HepG2 (cell line): ENCODE measurements around the gene EIF3A. TPM values are rescaled to one million over a fixed set of nuclear protein-coding genes. Genes with fewer than 3 reads are reported as not detected.

ENCODE experiments used
- ARNTL ChIP-seq: sonication (generic); formaldehyde crosslinking; IDR thresholded peaks from 2 replicates; pipeline ENCODE4 v1.4.0; 2020; ENCODE audit warnings: mild to moderate bottlenecking, missing genetic modification reagents
- ATM ChIP-seq: fragments of 450-650 bp; IDR thresholded peaks from 2 replicates; pipeline ENCODE4 v1.7.1; 2017; ENCODE audit warnings: mild to moderate bottlenecking, borderline replicate concordance
- EZH2 ChIP-seq: conservative IDR thresholded peaks from 2 replicates; pipeline ENCODE4 v1.6.1; 2012; ENCODE audit warnings: mild to moderate bottlenecking, low read depth, low read length, moderate library complexity
- JARID2 ChIP-seq: sonication (generic); formaldehyde crosslinking; IDR thresholded peaks from 2 replicates; pipeline ENCODE4 v1.8.1; 2023; ENCODE audit warnings: missing genetic modification reagents, inconsistent platforms; ENCODE audit not compliant: insufficient replicate concordance
- MED13 ChIP-seq: sonication (generic); formaldehyde crosslinking; IDR thresholded peaks from 2 replicates; pipeline ENCODE4 v1.5.0; 2020; ENCODE audit warnings: missing genetic modification reagents
- ONECUT2 ChIP-seq: sonication (generic); formaldehyde crosslinking; IDR thresholded peaks from 2 replicates; pipeline ENCODE4 v1.4.0; 2020; ENCODE audit warnings: missing genetic modification reagents
- ZBTB4 ChIP-seq: sonication (generic); formaldehyde crosslinking; IDR thresholded peaks from 2 replicates; pipeline ENCODE4 v1.4.0; 2020; ENCODE audit warnings: missing genetic modification reagents, mild to moderate bottlenecking, borderline replicate concordance
- ZBTB8A ChIP-seq: sonication (generic); formaldehyde crosslinking; IDR thresholded peaks from 2 replicates; pipeline ENCODE4 v1.4.0; 2020; ENCODE audit warnings: mild to moderate bottlenecking, low read depth, missing genetic modification reagents, borderline replicate concordance
- ZNF329 ChIP-seq: sonication (generic); formaldehyde crosslinking; IDR thresholded peaks from 2 replicates; pipeline ENCODE4 v1.9.0; 2021; ENCODE audit warnings: low read depth, mild to moderate bottlenecking, missing genetic modification reagents
- ZNF557 ChIP-seq: sonication (generic); formaldehyde crosslinking; IDR thresholded peaks from 2 replicates; pipeline ENCODE4 v1.4.0; 2020; ENCODE audit warnings: missing genetic modification reagents
- ZNF619 ChIP-seq: sonication (generic); formaldehyde crosslinking; IDR thresholded peaks from 2 replicates; pipeline ENCODE4 v1.4.0; 2020; ENCODE audit warnings: mild to moderate bottlenecking, missing genetic modification reagents
- ZNF720 ChIP-seq: sonication (generic); formaldehyde crosslinking; IDR thresholded peaks from 2 replicates; pipeline ENCODE4 v1.4.0; 2020; ENCODE audit warnings: missing genetic modification reagents
- ZNF775 ChIP-seq: sonication (generic); formaldehyde crosslinking; IDR thresholded peaks from 2 replicates; pipeline ENCODE4 v1.4.0; 2020; ENCODE audit warnings: missing genetic modification reagents, mild to moderate bottlenecking, moderate library complexity, borderline replicate concordance
- polyA plus RNA-seq, 8 experiments: library from polyadenylated mRNA; depleted of rRNA in 3 of 8; stranded (reverse) in 7 of 8; unstranded in 1 of 8; fragments of >200 nt; fragmentation: Illumina TruSeq in 4 of 8; extraction: Trizol in 4 of 8; gene quantifications; 2 replicates each; pipeline versions ENCODE4 v1.2.1 to v1.2.3, GENCODE V29; 2011 to 2016; ENCODE audit warnings: low read depth in 4 of 8, missing spikeins in 1 of 8, mixed read lengths in 1 of 8; ENCODE audit not compliant: insufficient read depth in 1 of 8
- total RNA-seq, 5 experiments: library from RNA; depleted of rRNA; stranded (reverse); fragments of >200 nt; fragmentation: Illumina TruSeq; extraction: Trizol; gene quantifications; 2 replicates each; pipeline ENCODE4 v1.2.3, GENCODE V29; 2016; ENCODE audit warnings: low read depth in 1 of 5
- TF ChIP-seq, protein P1 (sequence below): sonication (generic); formaldehyde crosslinking; IDR thresholded peaks from 2 replicates; pipeline ENCODE4 v1.5.0; 2020; ENCODE audit warnings: mild to moderate bottlenecking, low read depth, missing genetic modification reagents, borderline replicate concordance
- TF ChIP-seq, protein P2 (sequence below): sonication (generic); formaldehyde crosslinking; IDR thresholded peaks from 2 replicates; pipeline ENCODE4 v1.4.0; 2020; ENCODE audit warnings: missing genetic modification reagents, borderline replicate concordance
- TF ChIP-seq, protein P3 (sequence below): sonication (generic); formaldehyde crosslinking; IDR thresholded peaks from 2 replicates; pipeline ENCODE4 v1.4.0; 2020; ENCODE audit warnings: missing genetic modification reagents
- TF ChIP-seq, protein P4 (sequence below): sonication (generic); formaldehyde crosslinking; IDR thresholded peaks from 2 replicates; pipeline ENCODE4 v1.4.0; 2020; ENCODE audit warnings: missing genetic modification reagents
- TF ChIP-seq, protein P5 (sequence below): sonication (generic); formaldehyde crosslinking; IDR thresholded peaks from 2 replicates; pipeline ENCODE4 v1.9.0; 2021; ENCODE audit warnings: missing genetic modification reagents, borderline replicate concordance

EIF3A gene
- total and polyA plus RNA-seq, 2 of the 13 experiments (the other 11 are each of a cell fraction or from before 2014, with no cell fraction given) = 25.6 to 117 TPM

DNA sequence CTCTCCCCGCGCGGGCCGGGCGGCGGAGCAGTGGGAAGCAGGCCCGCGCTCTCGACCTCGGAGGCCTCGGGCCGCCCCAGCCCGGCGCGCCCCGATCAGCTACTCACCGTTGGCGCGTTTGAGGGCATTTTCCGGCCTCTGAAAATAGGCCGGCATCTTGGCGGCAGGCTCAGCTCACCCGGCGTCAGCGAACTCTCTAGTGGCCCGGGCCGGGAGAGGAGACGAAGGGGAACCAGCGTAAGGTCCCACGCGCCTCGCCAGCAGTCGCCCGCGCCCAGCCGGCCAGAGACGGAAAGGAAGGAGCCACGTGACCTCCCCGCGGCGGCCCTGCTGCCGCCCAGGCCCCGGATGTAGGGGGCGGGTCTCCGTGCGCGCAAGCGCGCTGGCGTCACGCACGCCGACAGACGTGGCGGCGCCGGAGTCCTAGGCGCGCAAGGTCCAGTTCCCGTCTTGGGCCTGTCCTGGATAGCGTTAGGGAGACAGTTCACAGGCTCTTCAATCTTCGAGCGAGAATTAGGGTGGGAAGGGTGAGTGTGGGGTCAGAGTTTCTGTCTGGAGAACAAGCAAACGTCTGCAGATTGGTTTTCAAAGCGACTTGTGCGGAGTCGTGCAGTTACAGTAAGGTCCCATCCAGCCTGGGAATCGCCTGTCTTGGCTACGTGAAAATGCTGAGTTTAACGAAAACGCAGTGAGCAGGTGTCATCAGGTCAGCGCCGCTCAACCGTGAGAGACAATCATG is at the start of gene EIF3A (continued):
- no peak for TF ChIP-seq ZNF557 (CRISPR knock-in tag)
- TF ChIP-seq ATM = no peak
- TF ChIP-seq ZNF720 (CRISPR knock-in tag) = no peak
- TF ChIP-seq ONECUT2 = no peak
- TF ChIP-seq MED13 (CRISPR knock-in tag) = no peak; the same call in 1 of the 2 replicates
- TF ChIP-seq ARNTL (CRISPR knock-in tag) = peak; percentile 96
- no peak for TF ChIP-seq ZNF619
- TF ChIP-seq JARID2 = no peak
- no peak for TF ChIP-seq ZBTB8A (CRISPR knock-in tag)
- 0 out of 2 replicates have a peak, but pooled peaks have one; percentile 48 for TF ChIP-seq ZNF329
- TF ChIP-seq ZNF775 (CRISPR knock-in tag) = 0 out of 2 replicates have a peak, but pooled peaks have one; percentile 20
- 0 out of 2 replicates have a peak, but pooled peaks have one; percentile 45 for TF ChIP-seq ZBTB4 (CRISPR knock-in tag)
- TF ChIP-seq, protein P1, sequence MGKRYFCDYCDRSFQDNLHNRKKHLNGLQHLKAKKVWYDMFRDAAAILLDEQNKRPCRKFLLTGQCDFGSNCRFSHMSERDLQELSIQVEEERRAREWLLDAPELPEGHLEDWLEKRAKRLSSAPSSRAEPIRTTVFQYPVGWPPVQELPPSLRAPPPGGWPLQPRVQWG (CRISPR knock-in tag) = no peak
- TF ChIP-seq EZH2 = no peak
- TF ChIP-seq, protein P2, sequence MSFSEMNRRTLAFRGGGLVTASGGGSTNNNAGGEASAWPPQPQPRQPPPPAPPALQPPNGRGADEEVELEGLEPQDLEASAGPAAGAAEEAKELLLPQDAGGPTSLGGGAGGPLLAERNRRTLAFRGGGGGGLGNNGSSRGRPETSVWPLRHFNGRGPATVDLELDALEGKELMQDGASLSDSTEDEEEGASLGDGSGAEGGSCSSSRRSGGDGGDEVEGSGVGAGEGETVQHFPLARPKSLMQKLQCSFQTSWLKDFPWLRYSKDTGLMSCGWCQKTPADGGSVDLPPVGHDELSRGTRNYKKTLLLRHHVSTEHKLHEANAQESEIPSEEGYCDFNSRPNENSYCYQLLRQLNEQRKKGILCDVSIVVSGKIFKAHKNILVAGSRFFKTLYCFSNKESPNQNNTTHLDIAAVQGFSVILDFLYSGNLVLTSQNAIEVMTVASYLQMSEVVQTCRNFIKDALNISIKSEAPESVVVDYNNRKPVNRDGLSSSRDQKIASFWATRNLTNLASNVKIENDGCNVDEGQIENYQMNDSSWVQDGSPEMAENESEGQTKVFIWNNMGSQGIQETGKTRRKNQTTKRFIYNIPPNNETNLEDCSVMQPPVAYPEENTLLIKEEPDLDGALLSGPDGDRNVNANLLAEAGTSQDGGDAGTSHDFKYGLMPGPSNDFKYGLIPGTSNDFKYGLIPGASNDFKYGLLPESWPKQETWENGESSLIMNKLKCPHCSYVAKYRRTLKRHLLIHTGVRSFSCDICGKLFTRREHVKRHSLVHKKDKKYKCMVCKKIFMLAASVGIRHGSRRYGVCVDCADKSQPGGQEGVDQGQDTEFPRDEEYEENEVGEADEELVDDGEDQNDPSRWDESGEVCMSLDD (CRISPR knock-in tag) = no peak
- TF ChIP-seq, protein P3, sequence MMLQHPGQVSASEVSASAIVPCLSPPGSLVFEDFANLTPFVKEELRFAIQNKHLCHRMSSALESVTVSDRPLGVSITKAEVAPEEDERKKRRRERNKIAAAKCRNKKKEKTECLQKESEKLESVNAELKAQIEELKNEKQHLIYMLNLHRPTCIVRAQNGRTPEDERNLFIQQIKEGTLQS = peak; percentile 40; the same call in 1 of the 2 replicates
- TF ChIP-seq, protein P4, sequence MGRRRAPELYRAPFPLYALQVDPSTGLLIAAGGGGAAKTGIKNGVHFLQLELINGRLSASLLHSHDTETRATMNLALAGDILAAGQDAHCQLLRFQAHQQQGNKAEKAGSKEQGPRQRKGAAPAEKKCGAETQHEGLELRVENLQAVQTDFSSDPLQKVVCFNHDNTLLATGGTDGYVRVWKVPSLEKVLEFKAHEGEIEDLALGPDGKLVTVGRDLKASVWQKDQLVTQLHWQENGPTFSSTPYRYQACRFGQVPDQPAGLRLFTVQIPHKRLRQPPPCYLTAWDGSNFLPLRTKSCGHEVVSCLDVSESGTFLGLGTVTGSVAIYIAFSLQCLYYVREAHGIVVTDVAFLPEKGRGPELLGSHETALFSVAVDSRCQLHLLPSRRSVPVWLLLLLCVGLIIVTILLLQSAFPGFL (CRISPR knock-in tag) = no peak
- TF ChIP-seq, protein P5, sequence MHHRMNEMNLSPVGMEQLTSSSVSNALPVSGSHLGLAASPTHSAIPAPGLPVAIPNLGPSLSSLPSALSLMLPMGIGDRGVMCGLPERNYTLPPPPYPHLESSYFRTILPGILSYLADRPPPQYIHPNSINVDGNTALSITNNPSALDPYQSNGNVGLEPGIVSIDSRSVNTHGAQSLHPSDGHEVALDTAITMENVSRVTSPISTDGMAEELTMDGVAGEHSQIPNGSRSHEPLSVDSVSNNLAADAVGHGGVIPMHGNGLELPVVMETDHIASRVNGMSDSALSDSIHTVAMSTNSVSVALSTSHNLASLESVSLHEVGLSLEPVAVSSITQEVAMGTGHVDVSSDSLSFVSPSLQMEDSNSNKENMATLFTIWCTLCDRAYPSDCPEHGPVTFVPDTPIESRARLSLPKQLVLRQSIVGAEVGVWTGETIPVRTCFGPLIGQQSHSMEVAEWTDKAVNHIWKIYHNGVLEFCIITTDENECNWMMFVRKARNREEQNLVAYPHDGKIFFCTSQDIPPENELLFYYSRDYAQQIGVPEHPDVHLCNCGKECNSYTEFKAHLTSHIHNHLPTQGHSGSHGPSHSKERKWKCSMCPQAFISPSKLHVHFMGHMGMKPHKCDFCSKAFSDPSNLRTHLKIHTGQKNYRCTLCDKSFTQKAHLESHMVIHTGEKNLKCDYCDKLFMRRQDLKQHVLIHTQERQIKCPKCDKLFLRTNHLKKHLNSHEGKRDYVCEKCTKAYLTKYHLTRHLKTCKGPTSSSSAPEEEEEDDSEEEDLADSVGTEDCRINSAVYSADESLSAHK (CRISPR knock-in tag) = no peak
